ENCODE data around the gene WDR70. TPM values are rescaled to one million over a fixed set of nuclear protein-coding genes. Genes with fewer than 3 reads are reported as not detected.

The WDR70 gene
- total RNA-seq, 1 donor from 2014 or later, result 31.3 TPM

GRCh38 chr5:37601163-37601562 is 222.0 kb downstream of the WDR70 start:
- Mint-ChIP-seq H3K4me3 (ENCODE audit: unreplicated experiment) (no peak overlapping the region), H3K27me3 (ENCODE audit: low read depth, unreplicated experiment) (no peaks in the 10 kb centered on the region), H3K36me3 (ENCODE audit: low read depth, unreplicated experiment) (peaks cover 8% of the 10 kb centered on the region), H3K27ac (ENCODE audit: unreplicated experiment) (no peak overlapping the region), H3K4me1 (ENCODE audit: low read depth, unreplicated experiment) (peaks cover 7% of the 10 kb centered on the region), H3K9me3 (ENCODE audit: unreplicated experiment) (peaks cover 7% of the 10 kb centered on the region)
- H3K4me2 ChIP-seq (ENCODE audit: low read length), result no peak overlapping the region
- no peaks in the 10 kb centered on the region for H3K27me3 ChIP-seq (ENCODE audit: insufficient read depth, low read length)
- no peak overlapping the region for H3K27ac ChIP-seq (ENCODE audit: low read depth, low read length)
- TF ChIP-seq CTCF (IDR thresholded peaks at IDR 0.05; ENCODE audit: insufficient read depth, low read depth, low read length), result no peak
- no peak for TF ChIP-seq EZH2 (IDR thresholded peaks at IDR 0.05; ENCODE audit: insufficient read depth, low read length)
- FAIRE-seq (peak; percentile 37), DNase-seq (ENCODE audit: low read depth) (no peak)
- no peaks in the 10 kb centered on the region for H3K4me1 ChIP-seq (ENCODE audit: insufficient read depth, low read length)
- H3K4me3 ChIP-seq (ENCODE audit: insufficient read depth, low read depth, low read length), result no peak overlapping the region
- no peaks in the 10 kb centered on the region for H3K9me3 ChIP-seq (ENCODE audit: insufficient read depth, low read depth, low read length)
- no peak overlapping the region for H2AFZ ChIP-seq (ENCODE audit: low read depth, low read length)
- H3K36me3 ChIP-seq (ENCODE audit: insufficient read depth, low read length), result no peaks in the 10 kb centered on the region
- H4K20me1 ChIP-seq (ENCODE audit: insufficient read depth, low read length), result no peaks in the 10 kb centered on the region
- H3K9ac ChIP-seq (ENCODE audit: low read length), result no peak overlapping the region
- H3K79me2 ChIP-seq (ENCODE audit: insufficient read depth, low read length), result no peaks in the 10 kb centered on the region

GRCh38 chr5:37603072-37603471 is 224.0 kb downstream of the WDR70 start:
- Mint-ChIP-seq H3K27me3 (ENCODE audit: low read depth, unreplicated experiment) (no peaks in the 10 kb centered on the region), H3K4me3 (ENCODE audit: unreplicated experiment) (no peak overlapping the region), H3K4me1 (ENCODE audit: low read depth, unreplicated experiment) (peaks cover 7% of the 10 kb centered on the region), H3K36me3 (ENCODE audit: low read depth, unreplicated experiment) (peaks cover 8% of the 10 kb centered on the region), H3K9me3 (ENCODE audit: unreplicated experiment) (peaks cover 7% of the 10 kb centered on the region), H3K27ac (ENCODE audit: unreplicated experiment) (no peak overlapping the region)
- Histone ChIP-seq H3K27ac (ENCODE audit: low read depth, low read length) (no peak overlapping the region), H3K36me3 (ENCODE audit: insufficient read depth, low read length) (no peaks in the 10 kb centered on the region), H2AFZ (ENCODE audit: low read depth, low read length) (no peak overlapping the region), H3K4me1 (ENCODE audit: insufficient read depth, low read length) (no peaks in the 10 kb centered on the region), H3K4me2 (ENCODE audit: low read length) (no peak overlapping the region), H3K4me3 (ENCODE audit: insufficient read depth, low read depth, low read length) (no peak overlapping the region), H3K79me2 (ENCODE audit: insufficient read depth, low read length) (no peaks in the 10 kb centered on the region), H3K9ac (ENCODE audit: low read length) (no peak overlapping the region), H4K20me1 (ENCODE audit: insufficient read depth, low read length) (no peaks in the 10 kb centered on the region), H3K27me3 (ENCODE audit: insufficient read depth, low read length) (no peaks in the 10 kb centered on the region), H3K9me3 (ENCODE audit: insufficient read depth, low read depth, low read length) (no peaks in the 10 kb centered on the region)
- FAIRE-seq (no peak), DNase-seq (ENCODE audit: low read depth) (no peak)
- TF ChIP-seq CTCF (IDR thresholded peaks at IDR 0.05; ENCODE audit: insufficient read depth, low read depth, low read length), result no peak

GRCh38 chr5:37604290-37604689 is 225.2 kb downstream of the WDR70 start:
- Mint-ChIP-seq H3K27ac (ENCODE audit: unreplicated experiment) (no peak overlapping the region), H3K9me3 (ENCODE audit: unreplicated experiment) (peaks cover 7% of the 10 kb centered on the region), H3K27me3 (ENCODE audit: low read depth, unreplicated experiment) (no peaks in the 10 kb centered on the region), H3K4me1 (ENCODE audit: low read depth, unreplicated experiment) (peaks cover 7% of the 10 kb centered on the region), H3K36me3 (ENCODE audit: low read depth, unreplicated experiment) (peaks cover 13% of the 10 kb centered on the region), H3K4me3 (ENCODE audit: unreplicated experiment) (no peak overlapping the region)
- TF ChIP-seq CTCF (IDR thresholded peaks at IDR 0.05; ENCODE audit: insufficient read depth, low read depth, low read length) (no peak), EZH2 (IDR thresholded peaks at IDR 0.05; ENCODE audit: insufficient read depth, low read length) (no peak)
- Histone ChIP-seq H3K9ac (ENCODE audit: low read length) (no peak overlapping the region), H2AFZ (ENCODE audit: low read depth, low read length) (no peak overlapping the region), H3K9me3 (ENCODE audit: insufficient read depth, low read depth, low read length) (no peaks in the 10 kb centered on the region), H4K20me1 (ENCODE audit: insufficient read depth, low read length) (no peaks in the 10 kb centered on the region), H3K4me1 (ENCODE audit: insufficient read depth, low read length) (no peaks in the 10 kb centered on the region), H3K27ac (ENCODE audit: low read depth, low read length) (no peak overlapping the region), H3K27me3 (ENCODE audit: insufficient read depth, low read length) (no peaks in the 10 kb centered on the region), H3K4me3 (ENCODE audit: insufficient read depth, low read depth, low read length) (no peak overlapping the region), H3K79me2 (ENCODE audit: insufficient read depth, low read length) (no peaks in the 10 kb centered on the region), H3K36me3 (ENCODE audit: insufficient read depth, low read length) (no peaks in the 10 kb centered on the region), H3K4me2 (ENCODE audit: low read length) (no peak overlapping the region)
- FAIRE-seq (no peak), DNase-seq (ENCODE audit: low read depth) (no peak)

Data from astrocyte (in vitro differentiated cells and primary cell).